Activated CD8-positive, alpha-beta T cell treated with anti-CD3 and anti-CD28 coated beads, Interleukin-2, amount 10 ng/mL, durations not matched to agents 7 days and 5 days (primary cell): ENCODE data around the gene LONRF2. TPM values are rescaled to one million over a fixed set of nuclear protein-coding genes. Genes with fewer than 3 reads are reported as not detected.

Experiments
- ATAC-seq: fragments of 150-1000 bp; cut with Tn5 transposase; one replicate; pipeline ENCODE4 v1.10.0; 2021; ENCODE audit warnings: moderate library complexity
- CTCF ChIA-PET: fragments of 350-600 bp; sonication (Branson Sonifier 250); formaldehyde crosslinking; loops from one replicate; lab custom pipeline; 2021; ENCODE audit warnings: antibody characterized with exemption; lab: Charles Lee
- POLR2A ChIA-PET: fragments of 350-600 bp; sonication (Branson Sonifier 250); formaldehyde crosslinking; loops from one replicate; lab custom pipeline; 2021; ENCODE audit warnings: antibody characterized with exemption; lab: Charles Lee
- DNase-seq: peaks from one replicate; pipeline ENCODE4 v3.0.0-alpha.2; 2020
- H3K27ac Mint-ChIP-seq: one replicate; pipeline ENCODE4 v1.8.0; 2021; ENCODE audit warnings: mild to moderate bottlenecking, mixed read lengths
- H3K27me3 Mint-ChIP-seq: one replicate; pipeline ENCODE4 v1.8.0; 2021; ENCODE audit warnings: low read depth, mixed read lengths
- H3K36me3 Mint-ChIP-seq: one replicate; pipeline ENCODE4 v1.8.0; 2021; ENCODE audit warnings: low read depth, mixed read lengths
- H3K4me1 Mint-ChIP-seq: one replicate; pipeline ENCODE4 v1.8.0; 2021; ENCODE audit warnings: low read depth, mixed read lengths
- H3K4me3 Mint-ChIP-seq: one replicate; pipeline ENCODE4 v1.8.0; 2021; ENCODE audit warnings: mild to moderate bottlenecking, mixed read lengths
- H3K9me3 Mint-ChIP-seq: one replicate; pipeline ENCODE4 v1.8.0; 2022; ENCODE audit warnings: mixed read lengths; ENCODE audit not compliant: insufficient read depth
- total RNA-seq, 2 experiments: library from RNA; stranded (reverse); gene quantifications; one replicate each; pipeline ENCODE4 v1.2.3, GENCODE V29; 2021

The LONRF2 gene
- total RNA-seq, 2 experiments from 2014 or later, result 0.05 to 0.11 TPM

GRCh38 chr2:100241236-100241635 lies 81.1 kb downstream of the LONRF2 start:
- ATAC-seq (no peak), DNase-seq (no peak)
- Mint-ChIP-seq H3K36me3 (no peaks in the 10 kb centered on the region), H3K4me1 (peaks cover 2% of the 10 kb centered on the region), H3K27me3 (peaks cover 4% of the 10 kb centered on the region), H3K4me3 (no peak overlapping the region), H3K9me3 (no peaks in the 10 kb centered on the region), H3K27ac (no peak overlapping the region)
- POLR2A ChIA-PET, result no interaction called here
- CTCF ChIA-PET, result interaction anchor here (0.6 to 2.3 kb wide), 7 partner anchors 11 to 682 kb away, joined by 3 to 14 read pairs (median 4); no protein-coding TSS in a partner anchor

DNA sequence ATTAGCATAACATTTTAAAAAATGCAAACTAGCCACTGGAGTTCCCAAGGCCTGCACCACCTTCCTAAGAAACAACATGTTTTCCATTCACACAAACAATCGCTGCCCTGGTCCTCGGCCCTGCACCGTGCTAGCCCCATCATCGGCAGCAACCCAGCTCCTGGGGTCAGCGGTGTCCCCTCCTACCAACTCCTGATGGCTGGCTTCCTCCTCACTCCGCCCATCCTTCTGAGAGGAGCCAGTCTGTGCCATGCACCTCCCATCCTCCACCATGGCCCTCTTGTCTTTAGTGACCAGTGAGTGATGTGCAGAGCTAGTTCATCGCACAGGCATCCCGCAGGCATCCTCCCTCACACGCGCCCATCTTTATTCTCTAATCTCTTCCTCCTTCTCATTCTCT lies 81.9 kb downstream of the LONRF2 start:
- Mint-ChIP-seq H3K4me3 (no peak overlapping the region), H3K9me3 (no peaks in the 10 kb centered on the region), H3K4me1 (peaks cover 10% of the 10 kb centered on the region), H3K27ac (no peak overlapping the region), H3K27me3 (peaks cover 2% of the 10 kb centered on the region), H3K36me3 (no peaks in the 10 kb centered on the region)
- ChIA-PET CTCF (interaction anchor here (0.6 to 2.3 kb wide), 3 partner anchors 17 to 681 kb away, joined by 3 to 13 read pairs (median 4); no protein-coding TSS in a partner anchor), POLR2A (no interaction called here)
- ATAC-seq (no peak), DNase-seq (no peak)

GRCh38 chr2:100239486-100240210 lies 82.7 kb downstream of the LONRF2 start:
- DNase-seq, result no peak
- POLR2A ChIA-PET, result interaction anchor here (0.5 kb wide), 1 partner anchor 994 kb away, joined by 3 read pairs; no protein-coding TSS in a partner anchor
- CTCF ChIA-PET, result interaction anchor here (1.2 kb wide), 1 partner anchor 23 kb away, joined by 4 read pairs; no protein-coding TSS in a partner anchor
- Mint-ChIP-seq H3K27ac (no peak overlapping the region), H3K4me1 (peaks cover 18% of the 10 kb centered on the region), H3K27me3 (peaks cover 2% of the 10 kb centered on the region), H3K9me3 (no peaks in the 10 kb centered on the region), H3K4me3 (no peak overlapping the region), H3K36me3 (no peaks in the 10 kb centered on the region)
- ATAC-seq, result no peak

GRCh38 chr2:100238471-100238870 lies 83.8 kb downstream of the LONRF2 start:
- H3K4me3 Mint-ChIP-seq, result no peak overlapping the region
- ChIA-PET CTCF (no interaction called here), POLR2A (no interaction called here)
- no peaks in the 10 kb centered on the region for H3K9me3 Mint-ChIP-seq
- H3K36me3 Mint-ChIP-seq, result no peaks in the 10 kb centered on the region
- DNase-seq (no peak), ATAC-seq (no peak)
- peaks cover 2% of the 10 kb centered on the region for H3K27me3 Mint-ChIP-seq
- peaks cover 22% of the 10 kb centered on the region for H3K4me1 Mint-ChIP-seq
- H3K27ac Mint-ChIP-seq, result no peak overlapping the region

DNA sequence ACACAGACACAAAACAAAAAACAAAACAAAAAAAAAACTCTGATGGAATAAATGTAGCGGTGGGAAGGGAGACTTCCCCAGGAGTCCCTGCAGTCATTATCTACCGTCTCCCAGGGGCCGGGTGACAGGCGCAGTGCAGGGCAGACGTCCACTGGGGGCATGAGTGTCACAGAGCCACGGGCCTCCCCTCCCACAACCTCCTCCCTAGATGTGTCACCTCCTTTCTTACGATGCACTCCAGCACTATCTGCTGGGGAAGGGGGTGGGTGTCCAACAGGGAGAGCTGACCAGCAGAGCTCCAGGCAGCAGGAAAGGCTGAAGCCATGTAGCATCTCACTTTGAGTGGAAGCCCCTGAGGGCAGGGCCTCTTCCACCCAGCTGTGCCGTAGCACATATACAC lies 84.5 kb downstream of the LONRF2 start:
- peaks cover 22% of the 10 kb centered on the region for H3K4me1 Mint-ChIP-seq
- H3K4me3 Mint-ChIP-seq, result no peak overlapping the region
- H3K9me3 Mint-ChIP-seq, result no peaks in the 10 kb centered on the region
- H3K27ac Mint-ChIP-seq, result no peak overlapping the region
- ATAC-seq, result no peak
- no peaks in the 10 kb centered on the region for H3K36me3 Mint-ChIP-seq
- ChIA-PET CTCF (no interaction called here), POLR2A (no interaction called here)
- DNase-seq, result no peak
- no peaks in the 10 kb centered on the region for H3K27me3 Mint-ChIP-seq

GRCh38 chr2:100237163-100237562 lies 85.1 kb downstream of the LONRF2 start:
- H3K4me3 Mint-ChIP-seq, result no peak overlapping the region
- no peaks in the 10 kb centered on the region for H3K27me3 Mint-ChIP-seq
- CTCF ChIA-PET, result interaction anchor here (1.4 to 3.2 kb wide), 2 partner anchors 9 to 25 kb away, joined by 4 to 21 read pairs; no protein-coding TSS in a partner anchor
- H3K27ac Mint-ChIP-seq, result no peak overlapping the region
- ATAC-seq, result no peak
- no peaks in the 10 kb centered on the region for H3K36me3 Mint-ChIP-seq
- DNase-seq, result no peak
- no peaks in the 10 kb centered on the region for H3K9me3 Mint-ChIP-seq
- peaks cover 22% of the 10 kb centered on the region for H3K4me1 Mint-ChIP-seq
- POLR2A ChIA-PET, result no interaction called here

DNA sequence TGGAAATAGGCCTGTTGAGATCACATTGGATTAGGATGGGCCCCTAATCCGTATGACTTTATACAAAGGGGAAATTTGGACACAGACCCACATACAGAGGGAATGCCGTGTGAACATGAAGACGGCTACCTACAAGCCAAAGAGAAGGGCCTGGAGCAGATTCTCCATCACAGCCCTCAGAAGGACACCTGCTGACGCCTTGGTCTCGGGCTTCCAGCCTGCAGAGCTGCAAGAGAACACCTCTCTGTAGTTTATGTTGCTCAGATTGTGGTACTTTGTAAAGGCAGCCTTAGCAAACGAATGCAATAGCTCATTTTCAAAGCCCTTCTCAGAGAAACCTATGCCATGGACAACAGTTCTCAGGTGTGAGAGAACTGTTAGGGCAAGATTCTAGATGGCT lies 86.1 kb downstream of the LONRF2 start:
- no peak for ATAC-seq
- POLR2A ChIA-PET, result no interaction called here
- Mint-ChIP-seq H3K36me3 (no peaks in the 10 kb centered on the region), H3K4me3 (no peak overlapping the region), H3K27ac (no peak overlapping the region), H3K27me3 (no peaks in the 10 kb centered on the region), H3K9me3 (no peaks in the 10 kb centered on the region), H3K4me1 (peaks cover 22% of the 10 kb centered on the region)
- no peak for DNase-seq
- CTCF ChIA-PET, result interaction anchor here (0.9 to 3.2 kb wide), 4 partner anchors 10 to 677 kb away, joined by 3 to 21 read pairs (median 6); no protein-coding TSS in a partner anchor

- H3K4me1 Mint-ChIP-seq, result peaks cover 22% of the 10 kb centered on the region
- POLR2A ChIA-PET, result interaction anchor here (0.6 to 0.9 kb wide), 3 partner anchors 15 to 93 kb away, joined by 3 to 5 read pairs (median 3); partner anchors contain the start of gene AFF3
- no peak overlapping the region for H3K4me3 Mint-ChIP-seq
- CTCF ChIA-PET, result interaction anchor here (0.7 to 3.2 kb wide), 6 partner anchors 11 to 676 kb away, joined by 3 to 21 read pairs (median 5); no protein-coding TSS in a partner anchor
- H3K27ac Mint-ChIP-seq, result peak overlapping the region; percentile 70
- no peaks in the 10 kb centered on the region for H3K27me3 Mint-ChIP-seq
- no peaks in the 10 kb centered on the region for H3K9me3 Mint-ChIP-seq
- no peaks in the 10 kb centered on the region for H3K36me3 Mint-ChIP-seq
- ATAC-seq (no peak), DNase-seq (no peak)
Measured at GRCh38 chr2:100235581-100235980, 86.7 kb downstream of the LONRF2 start.

DNA sequence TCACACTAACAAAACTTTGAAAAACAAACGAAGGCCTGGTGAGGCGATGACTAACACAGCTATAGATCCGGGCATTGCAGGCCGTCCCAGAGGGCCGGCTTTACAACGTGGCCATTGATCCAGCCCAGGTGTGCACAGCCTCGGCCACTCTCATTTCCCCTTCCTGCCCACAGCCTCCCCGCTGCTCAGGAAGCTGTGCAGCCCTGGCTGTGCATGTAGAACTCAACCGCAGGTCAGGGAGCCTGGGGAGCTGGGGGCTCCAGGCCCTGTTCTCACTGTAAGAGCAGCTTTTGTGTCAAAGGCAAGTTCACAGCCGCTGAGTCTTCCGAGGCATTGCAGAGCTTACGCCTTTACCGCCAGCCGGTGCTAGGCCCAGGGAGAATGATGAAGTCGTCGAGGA lies 87.2 kb downstream of the LONRF2 start:
- no peaks in the 10 kb centered on the region for H3K27me3 Mint-ChIP-seq
- H3K9me3 Mint-ChIP-seq, result no peaks in the 10 kb centered on the region
- POLR2A ChIA-PET, result interaction anchor here (0.6 to 0.9 kb wide), 3 partner anchors 14 to 93 kb away, joined by 3 to 5 read pairs (median 3); partner anchors contain the start of gene AFF3
- ATAC-seq (peak; percentile 84), DNase-seq (peak; percentile 64)
- peak overlapping the region; percentile 70 for H3K27ac Mint-ChIP-seq
- CTCF ChIA-PET, result interaction anchor here (0.7 to 3.2 kb wide), 5 partner anchors 11 to 675 kb away, joined by 3 to 21 read pairs (median 6); no protein-coding TSS in a partner anchor
- H3K4me3 Mint-ChIP-seq, result peak overlapping the region; percentile 6
- no peaks in the 10 kb centered on the region for H3K36me3 Mint-ChIP-seq
- H3K4me1 Mint-ChIP-seq, result peaks cover 22% of the 10 kb centered on the region

GRCh38 chr2:100234141-100234540 lies 88.2 kb downstream of the LONRF2 start:
- ChIA-PET CTCF (interaction anchor here (1.8 to 3.2 kb wide), 2 partner anchors 12 to 415 kb away, joined by 6 to 21 read pairs; no protein-coding TSS in a partner anchor), POLR2A (no interaction called here)
- Mint-ChIP-seq H3K4me3 (no peak overlapping the region), H3K27me3 (no peaks in the 10 kb centered on the region), H3K27ac (no peak overlapping the region), H3K36me3 (no peaks in the 10 kb centered on the region), H3K9me3 (no peaks in the 10 kb centered on the region), H3K4me1 (peaks cover 22% of the 10 kb centered on the region)
- DNase-seq, result no peak
- no peak for ATAC-seq

DNA sequence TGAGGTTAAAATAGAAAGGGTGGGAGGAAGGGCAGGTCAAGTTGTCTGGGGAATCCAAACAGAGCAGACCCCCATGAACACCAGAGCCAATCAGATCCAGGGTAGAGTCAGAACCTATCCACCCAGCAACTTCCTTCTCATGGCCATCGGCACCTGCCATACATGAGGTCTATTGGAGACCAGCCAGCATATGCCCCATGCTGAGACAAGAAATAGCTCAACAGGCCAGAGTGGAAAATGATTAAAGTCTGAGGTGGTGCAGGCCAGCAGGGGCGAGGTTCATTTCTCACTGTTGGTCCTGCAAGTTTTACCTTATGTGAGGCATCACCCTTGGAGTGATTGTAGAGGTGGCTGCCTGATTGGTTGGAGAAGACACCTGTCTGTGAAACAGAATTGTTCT lies 89.2 kb downstream of the LONRF2 start:
- H3K27ac Mint-ChIP-seq, result no peak overlapping the region
- POLR2A ChIA-PET, result no interaction called here
- DNase-seq, result no peak
- no peak for ATAC-seq
- no peaks in the 10 kb centered on the region for H3K36me3 Mint-ChIP-seq
- H3K27me3 Mint-ChIP-seq, result peaks cover under 1% of the 10 kb centered on the region
- peaks cover 22% of the 10 kb centered on the region for H3K4me1 Mint-ChIP-seq
- no peaks in the 10 kb centered on the region for H3K9me3 Mint-ChIP-seq
- H3K4me3 Mint-ChIP-seq, result no peak overlapping the region
- CTCF ChIA-PET, result no interaction called here

DNA sequence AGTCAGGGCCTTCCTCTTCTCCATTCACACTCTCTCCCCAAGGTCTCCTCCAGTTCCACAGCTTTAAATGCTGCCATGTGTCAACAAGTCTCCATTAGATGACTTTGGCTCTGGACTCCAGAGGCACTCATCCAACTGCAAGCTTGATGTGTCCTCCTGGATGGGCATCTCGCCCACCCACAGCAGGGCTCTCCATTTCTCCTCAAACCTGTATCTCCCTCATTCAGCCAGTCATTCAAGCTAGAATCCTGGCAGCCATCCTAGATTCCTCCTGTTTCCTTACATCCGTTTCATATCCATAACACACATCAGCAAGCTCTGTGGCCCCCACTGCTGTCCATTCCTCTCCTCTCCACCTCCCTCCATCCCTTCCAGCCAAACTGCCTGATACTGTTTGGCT lies 91.5 kb downstream of the LONRF2 start:
- Mint-ChIP-seq H3K4me3 (no peak overlapping the region), H3K27ac (no peak overlapping the region), H3K4me1 (peaks cover 15% of the 10 kb centered on the region), H3K36me3 (no peaks in the 10 kb centered on the region), H3K27me3 (peaks cover 9% of the 10 kb centered on the region), H3K9me3 (no peaks in the 10 kb centered on the region)
- ChIA-PET POLR2A (no interaction called here), CTCF (interaction anchor here (0.6 to 1.5 kb wide), 3 partner anchors 11 to 428 kb away, joined by 3 to 4 read pairs (median 3); no protein-coding TSS in a partner anchor)
- ATAC-seq, result no peak
- DNase-seq, result no peak
